B cell (primary cell): ENCODE results near the gene FUT9. TPM values are rescaled to one million over a fixed set of nuclear protein-coding genes. Genes with fewer than 3 reads are reported as not detected.

Experiments used
- ATAC-seq: fragments of 200-7000 bp; cut with Tn5 transposase; one replicate; pipeline ENCODE4 v1.10.0; 2021; ENCODE audit warnings: low read depth, mild to moderate bottlenecking, moderate number of reproducible peaks, moderate library complexity
- CTCF ChIA-PET: fragments of 350-600 bp; sonication (Branson Sonifier 250); formaldehyde crosslinking; loops from one replicate; lab custom pipeline; 2021; ENCODE audit warnings: antibody characterized with exemption, inconsistent platforms; lab: Charles Lee
- POLR2A ChIA-PET: fragments of 350-600 bp; sonication (Branson Sonifier 250); formaldehyde crosslinking; loops from one replicate; lab custom pipeline; 2021; ENCODE audit warnings: antibody characterized with exemption; lab: Charles Lee
- DNase-seq: peaks from one replicate; pipeline ENCODE4 v3.0.0; 2013
- H2AFZ ChIP-seq: 2 replicates; pipeline ENCODE4 v1.6.1; 2012; ENCODE audit warnings: mild to moderate bottlenecking, low read depth, low read length; ENCODE audit not compliant: insufficient read depth, poor library complexity, severe bottlenecking
- H3K27ac ChIP-seq, 2 donors: 1 replicate in 1 of 2; 2 replicates in 1 of 2; pipeline ENCODE4 v1.5.1; 2012 to 2013; ENCODE audit warnings: low read length in 2 of 2, mild to moderate bottlenecking in 2 of 2, moderate library complexity in 1 of 2
- H3K27me3 ChIP-seq, 4 experiments: fragments of 200-600 bp in 1 of 4; sonication (generic) in 1 of 4; replicated peaks in 1 of 4; 1 replicate in 2 of 4; 2 replicates in 2 of 4; pipeline versions ENCODE4 v1.6.1 to v1.7.0; 2013 to 2016; ENCODE audit warnings: low read length in 3 of 4, mild to moderate bottlenecking in 2 of 4, mixed read lengths in 1 of 4, moderate library complexity in 1 of 4; ENCODE audit not compliant: insufficient read depth in 4 of 4, control insufficient read depth in 3 of 4; ENCODE audit errors: control extremely low read depth in 1 of 4
- H3K36me3 ChIP-seq, 2 experiments: replicated peaks in 1 of 2; 1 replicate in 1 of 2; 2 replicates in 1 of 2; pipeline versions ENCODE4 v1.6.1 to v1.7.1; 2013; ENCODE audit warnings: low read length in 1 of 2; ENCODE audit not compliant: insufficient read depth in 2 of 2, control insufficient read depth in 1 of 2; ENCODE audit errors: control extremely low read depth in 1 of 2, extremely low read depth in 1 of 2
- H3K4me1 ChIP-seq, 2 donors: fragments of 200-600 bp in 1 of 2; sonication (generic) in 1 of 2; 1 replicate in 1 of 2; 2 replicates in 1 of 2; pipeline versions ENCODE4 v1.5.1 to v1.6.1; 2013 to 2017; ENCODE audit warnings: low read length in 2 of 2; ENCODE audit not compliant: control insufficient read depth in 2 of 2, insufficient read depth in 2 of 2
- H3K4me2 ChIP-seq: replicated peaks from 2 replicates; pipeline ENCODE3; 2012; ENCODE audit warnings: mild to moderate bottlenecking, low read depth, low read length; ENCODE audit not compliant: poor library complexity, severe bottlenecking
- H3K4me3 ChIP-seq, 5 experiments: fragments of 200-600 bp in 1 of 5; sonication (generic) in 1 of 5; 1 replicate in 3 of 5; 2 replicates in 2 of 5; pipeline versions ENCODE4 v1.5.1 to v1.7.0; 2011 to 2016; ENCODE audit warnings: low read length in 4 of 5, mild to moderate bottlenecking in 4 of 5, low read depth in 2 of 5, control low read depth in 1 of 5, moderate library complexity in 1 of 5; ENCODE audit not compliant: insufficient read depth in 1 of 5; ENCODE audit errors: control extremely low read depth in 1 of 5, extremely low read depth in 1 of 5
- H3K79me2 ChIP-seq: fragments of 200-600 bp; sonication (generic); one replicate; pipeline ENCODE4 v1.6.0; 2016; ENCODE audit warnings: low read length; ENCODE audit not compliant: control insufficient read depth, insufficient read depth
- H3K9ac ChIP-seq: fragments of 200-600 bp; sonication (generic); 2 replicates; pipeline ENCODE4 v1.6.1; 2017; ENCODE audit warnings: mild to moderate bottlenecking, low read length, moderate library complexity
- H3K9me3 ChIP-seq, 3 donors: one replicate each; pipeline versions ENCODE4 v1.6.1 to v1.7.1; 2013; ENCODE audit warnings: low read length in 2 of 3; ENCODE audit not compliant: control insufficient read depth in 2 of 3, insufficient read depth in 1 of 3; ENCODE audit errors: control extremely low read depth in 1 of 3
- H4K20me1 ChIP-seq: 2 replicates; pipeline ENCODE4 v1.6.0; 2012; ENCODE audit warnings: mild to moderate bottlenecking, low read length; ENCODE audit not compliant: insufficient read depth, control insufficient read depth, poor library complexity, severe bottlenecking
- H3K27ac Mint-ChIP-seq: one replicate; pipeline ENCODE4 v1.8.0; 2021; ENCODE audit warnings: mixed read lengths
- H3K27me3 Mint-ChIP-seq: one replicate; pipeline ENCODE4 v1.8.0; 2021; ENCODE audit warnings: mixed read lengths
- H3K4me1 Mint-ChIP-seq: one replicate; pipeline ENCODE4 v1.8.0; 2021; ENCODE audit warnings: mixed read lengths
- H3K4me3 Mint-ChIP-seq: one replicate; pipeline ENCODE4 v1.8.0; 2021; ENCODE audit warnings: mixed read lengths
- H3K9me3 Mint-ChIP-seq: one replicate; pipeline ENCODE4 v1.8.0; 2022; ENCODE audit warnings: mixed read lengths; ENCODE audit not compliant: insufficient read depth
- CTCF ChIP-seq: fragments of 200-600 bp; IDR thresholded peaks from one replicate; pipeline ENCODE4 v1.8.0; 2022; ENCODE audit warnings: antibody characterized with exemption, mild to moderate bottlenecking
- EZH2 ChIP-seq: IDR thresholded peaks from 2 replicates; pipeline ENCODE4 v1.6.1; 2012; ENCODE audit warnings: borderline replicate concordance, low read depth, mild to moderate bottlenecking, moderate library complexity, low read length; ENCODE audit not compliant: insufficient read depth, poor library complexity, severe bottlenecking
- WGBS: methylation state at CpG from one replicate; pipeline ENCODE4 v1.1.5; 2013; ENCODE audit warnings: missing lambda C conversion rate; ENCODE audit not compliant: insufficient coverage; 5-methylcytosine and 5-hydroxymethylcytosine counted together
- intact Hi-C: fragments of 100-400 bp; cut with micrococcal nuclease; formaldehyde crosslinking; loops from one replicate; pipeline ENCODE4 v1.10.0; 2022
- polyA plus RNA-seq: library from polyadenylated mRNA; depleted of rRNA; stranded (reverse); fragments of >200 nt; gene quantifications from 2 replicates; pipeline ENCODE4 v1.2.3, GENCODE V29; 2012
- total RNA-seq, 2 donors: library from RNA; stranded (reverse); fragments of 120-200 nt in 1 of 2; gene quantifications; 1 replicate in 1 of 2; 2 replicates in 1 of 2; pipeline versions ENCODE4 v1.2.3 to v1.2.4, GENCODE V29; 2013 to 2022

The FUT9 gene
- total and polyA plus RNA-seq, 2 donors (not counting 1 experiment from before 2014, with no cell fraction given) = not detected

GRCh38 chr6:96094077-96094476, 78.3 kb downstream of the FUT9 start:
- H3K4me3 ChIP-seq = no peak overlapping the region
- CTCF ChIA-PET = no interaction called here
- no peak overlapping the region for H3K27ac ChIP-seq
- DNase-seq (no peak), ATAC-seq (no peak)
- no peaks in the 10 kb centered on the region for H3K9me3 Mint-ChIP-seq
- 100% methylated on average over 1 of the region's 1 CpG for WGBS
- H3K79me2 ChIP-seq = no peaks in the 10 kb centered on the region
- POLR2A ChIA-PET = no interaction called here
- H3K27me3 ChIP-seq = no peaks in the 10 kb centered on the region
- H3K4me1 ChIP-seq = no peaks in the 10 kb centered on the region
- H3K36me3 ChIP-seq = no peaks in the 10 kb centered on the region
- H2AFZ ChIP-seq = no peak overlapping the region
- no peak for TF ChIP-seq EZH2
- TF ChIP-seq CTCF = no peak
- H3K27ac Mint-ChIP-seq = no peak overlapping the region
- H3K27me3 Mint-ChIP-seq = no peaks in the 10 kb centered on the region
- H3K4me1 Mint-ChIP-seq = no peaks in the 10 kb centered on the region
- intact Hi-C loops = no loop called here
- no peak overlapping the region for H3K9ac ChIP-seq
- H3K4me3 Mint-ChIP-seq = no peak overlapping the region
- H3K4me2 ChIP-seq = no peak overlapping the region
- no peaks in the 10 kb centered on the region for H4K20me1 ChIP-seq
- no peaks in the 10 kb centered on the region for H3K9me3 ChIP-seq

GRCh38 chr6:96099069-96099468, 83.3 kb downstream of the FUT9 start:
- DNase-seq (no peak), ATAC-seq (no peak)
- no peaks in the 10 kb centered on the region for H3K9me3 ChIP-seq
- no peak overlapping the region for H3K4me2 ChIP-seq
- Mint-ChIP-seq H3K27me3 (no peaks in the 10 kb centered on the region), H3K4me3 (no peak overlapping the region), H3K4me1 (no peaks in the 10 kb centered on the region), H3K27ac (no peak overlapping the region), H3K9me3 (no peaks in the 10 kb centered on the region)
- no peaks in the 10 kb centered on the region for H3K27me3 ChIP-seq
- H3K4me1 ChIP-seq = no peaks in the 10 kb centered on the region
- intact Hi-C loops = no loop called here
- no peaks in the 10 kb centered on the region for H3K79me2 ChIP-seq
- ChIA-PET CTCF (no interaction called here), POLR2A (no interaction called here)
- no peak overlapping the region for H2AFZ ChIP-seq
- no peaks in the 10 kb centered on the region for H4K20me1 ChIP-seq
- TF ChIP-seq CTCF = no peak
- TF ChIP-seq EZH2 = no peak
- no peak overlapping the region for H3K9ac ChIP-seq
- H3K4me3 ChIP-seq = no peak overlapping the region
- no peak overlapping the region for H3K27ac ChIP-seq
- H3K36me3 ChIP-seq = no peaks in the 10 kb centered on the region
